HG03039 (cell line): ENCODE data around the gene ALDOC.
"Not testable (repeated sequence)": the region's sequence is repeated elsewhere in the genome, so short reads cannot be mapped to it uniquely, and the experiment has no call there.

Experiments
- ATAC-seq: cut with Tn5 transposase; IDR thresholded peaks from one replicate; pipeline ENCODE4 v1.9.1; 2021; ENCODE audit warnings: mild to moderate bottlenecking, moderate library complexity; ENCODE audit not compliant: unreplicated experiment

ALDOC gene

DNA sequence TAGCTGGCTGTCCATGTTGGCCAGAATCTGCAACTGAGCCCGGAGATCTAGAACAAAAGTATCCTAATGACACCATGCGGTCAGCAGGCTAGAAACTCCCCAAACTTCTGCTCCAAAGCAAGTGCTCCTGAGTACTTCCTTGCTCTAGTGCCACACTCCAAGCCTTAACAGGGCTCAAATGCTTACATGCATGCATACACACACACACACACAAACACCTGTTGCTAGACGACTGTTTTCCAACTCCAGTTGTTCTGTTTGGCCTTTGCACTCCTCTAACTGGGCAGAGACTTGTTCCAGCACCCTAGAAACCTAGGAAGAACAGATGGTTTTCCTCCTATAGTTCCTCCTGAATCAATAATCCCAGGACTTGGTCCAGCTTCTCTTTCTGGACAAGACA, 7.7 kb upstream of the ALDOC start:
- ATAC-seq = no peak

DNA sequence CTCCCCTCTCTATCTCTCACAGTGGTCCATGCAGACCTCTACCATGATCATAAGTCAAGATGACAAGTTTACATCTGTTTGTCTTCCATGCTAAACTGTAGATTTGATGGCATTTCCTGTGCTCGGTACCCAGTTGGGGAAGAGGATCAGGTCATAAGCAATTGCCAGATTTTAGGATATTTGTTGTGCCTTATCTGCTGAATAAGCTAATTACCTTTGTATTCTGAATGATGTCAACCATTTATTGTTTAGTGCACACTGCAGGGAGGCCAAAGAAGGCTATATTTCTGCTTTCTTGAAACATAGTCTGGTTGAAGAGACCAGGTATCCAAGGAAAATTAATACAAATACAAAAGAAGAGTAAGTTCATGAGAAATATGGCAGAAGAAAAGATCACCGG, 5.8 kb upstream of the ALDOC start:
- ATAC-seq = no peak

DNA sequence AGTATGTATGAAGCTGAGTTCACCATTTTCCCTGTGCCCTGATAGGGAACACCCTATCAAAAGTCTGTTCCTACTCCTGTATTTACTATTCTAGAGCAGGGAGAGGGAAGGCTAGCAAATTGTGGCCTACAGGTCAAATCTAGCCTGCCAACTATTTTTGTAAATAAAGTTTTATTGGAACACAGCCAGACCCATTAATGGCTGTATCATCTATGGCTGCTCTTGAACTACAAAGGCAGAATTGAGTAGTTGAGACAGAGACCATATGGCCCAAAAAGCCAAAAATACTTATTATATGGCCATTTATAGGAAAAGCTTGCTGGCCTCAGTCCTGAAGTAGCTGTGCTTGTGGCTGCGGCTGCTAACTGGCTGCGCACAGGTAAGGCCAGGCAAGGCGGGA, 4.3 kb upstream of the ALDOC start:
- no peak for ATAC-seq

DNA sequence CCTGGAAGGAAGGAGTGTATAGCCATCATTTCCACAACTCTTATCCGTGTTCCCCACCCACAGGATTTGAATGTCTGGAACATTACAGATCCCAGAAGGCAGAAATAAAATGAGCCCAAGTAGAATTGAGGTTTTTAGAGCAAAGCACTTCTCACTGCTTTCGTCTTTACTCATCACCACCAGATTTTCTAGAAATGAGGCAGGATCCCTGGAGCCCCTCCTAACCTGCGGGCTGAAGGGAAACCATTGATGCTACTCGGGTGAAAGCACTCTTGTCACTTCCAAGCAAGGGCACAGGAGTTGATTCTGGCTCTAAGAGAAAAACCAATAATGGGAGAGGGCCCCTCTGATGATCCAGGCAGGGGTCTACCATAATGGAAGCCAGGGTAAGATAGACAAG, 2.8 kb upstream of the ALDOC start:
- ATAC-seq = no peak

DNA sequence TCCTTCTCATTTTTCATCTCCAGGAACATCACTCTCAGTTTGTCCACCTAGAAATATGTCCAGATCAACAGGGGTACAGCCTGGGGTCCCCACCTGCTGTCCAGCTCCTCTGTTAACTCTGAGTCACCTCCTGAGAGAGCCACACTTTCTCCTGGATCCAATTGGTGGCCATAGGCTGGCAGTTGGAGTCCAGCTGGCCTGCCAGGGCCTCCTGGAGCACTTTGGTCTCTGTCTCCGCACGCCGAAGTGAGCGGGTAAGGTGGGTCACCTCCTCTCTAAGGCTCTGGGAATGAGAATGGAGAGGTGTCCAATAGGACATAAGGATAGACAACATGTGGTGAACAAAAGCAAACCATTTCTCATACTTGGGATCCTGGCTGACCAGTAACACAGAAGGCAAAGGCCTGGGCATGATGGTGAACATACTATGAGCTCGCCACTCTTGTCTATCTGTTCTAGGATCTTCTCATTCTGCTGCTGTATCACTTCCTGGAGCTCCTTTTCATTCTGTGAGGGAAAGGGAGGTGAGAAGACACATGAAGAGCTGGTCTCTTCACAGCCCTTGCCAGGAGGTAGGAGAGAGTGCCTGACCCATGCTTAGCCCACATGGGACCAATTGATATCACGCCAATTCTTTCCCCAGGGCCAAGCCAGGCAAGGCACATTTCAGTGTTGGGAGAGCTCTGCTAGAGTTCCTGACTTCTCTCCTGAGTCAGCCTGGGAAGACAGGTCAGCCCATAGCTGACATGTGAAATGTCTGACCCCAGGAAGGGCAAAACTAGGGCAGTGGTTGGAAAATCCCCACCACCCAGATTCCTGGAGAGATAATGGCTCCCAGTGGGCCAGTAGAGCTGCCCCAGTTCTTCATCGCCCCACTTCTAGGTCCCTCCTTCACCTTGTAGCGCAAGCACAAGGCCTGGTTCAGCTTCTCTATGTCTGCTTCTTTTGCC, 1.8 kb upstream of the ALDOC start:
- ATAC-seq = no peak

DNA sequence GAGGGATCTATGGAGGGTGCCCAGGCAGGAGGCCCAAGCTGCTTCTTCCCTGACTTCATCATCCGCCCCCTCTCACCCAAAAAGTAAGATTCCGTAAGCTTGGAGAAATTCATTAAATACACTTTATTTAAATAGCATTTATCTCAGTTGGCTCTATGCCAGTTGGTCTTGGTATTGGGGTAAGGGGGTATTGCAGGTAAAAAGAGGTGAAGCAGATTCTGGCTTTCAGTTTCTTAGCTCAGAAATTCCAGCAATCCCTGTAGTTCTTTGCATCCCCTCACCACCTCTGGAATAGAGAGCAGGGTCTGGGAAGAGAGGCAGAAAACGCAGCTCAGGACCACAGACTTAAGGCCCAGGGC, 750 bp upstream of the ALDOC start:
- ATAC-seq = no peak

DNA sequence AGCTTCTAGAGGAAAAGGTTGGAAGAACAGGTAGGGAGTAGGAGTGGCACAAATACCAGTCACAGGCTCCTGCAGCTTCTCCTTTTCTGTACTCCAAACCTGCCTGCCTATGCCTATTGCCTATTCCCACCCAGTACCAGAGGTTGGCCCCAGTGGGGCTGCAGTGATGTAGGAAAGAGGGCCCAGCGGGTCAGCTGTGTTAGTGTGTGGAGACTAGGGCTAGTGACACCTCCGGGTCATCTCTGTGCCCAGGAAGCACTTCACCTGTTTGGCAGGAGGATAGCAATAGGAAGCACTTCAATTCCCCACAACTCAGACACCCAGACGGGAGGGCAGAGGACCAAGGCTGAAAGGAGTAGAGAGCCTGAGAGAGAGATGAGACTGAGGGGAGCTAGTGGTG, 679 bp downstream of the ALDOC start:
- ATAC-seq = not testable (repeated sequence)

DNA sequence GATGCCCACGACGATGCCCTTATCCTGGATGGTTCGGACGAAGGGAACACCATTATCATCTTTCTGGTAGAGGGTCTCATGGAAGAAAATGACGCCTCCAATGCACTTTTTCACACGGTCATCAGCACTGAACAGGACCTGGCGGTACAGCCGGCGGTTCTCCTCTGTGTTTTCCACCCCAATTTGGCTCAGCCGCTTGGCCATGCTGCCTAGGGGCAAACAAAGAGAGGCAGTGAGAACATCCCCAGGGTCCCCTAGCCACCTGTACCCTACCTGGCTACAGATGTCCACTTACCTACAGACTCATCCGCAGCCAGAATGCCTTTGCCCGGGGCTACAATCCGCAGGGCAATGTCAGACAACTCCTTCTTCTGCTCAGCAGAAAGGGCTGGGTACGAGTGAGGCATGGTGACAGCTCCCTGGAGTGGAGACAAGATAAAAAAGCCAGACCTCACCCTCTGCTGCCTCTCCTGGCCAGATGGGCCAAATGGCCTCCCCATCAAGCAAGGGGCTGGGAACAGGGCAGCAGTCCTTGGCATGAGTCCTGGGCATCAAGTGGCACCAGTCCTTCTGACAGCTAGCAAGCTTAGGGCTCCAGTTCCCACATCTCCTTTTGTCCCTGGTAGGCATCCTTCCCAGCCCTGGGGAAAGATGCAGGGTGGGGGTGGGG, 1.4 kb downstream of the ALDOC start:
- ATAC-seq = no peak

DNA sequence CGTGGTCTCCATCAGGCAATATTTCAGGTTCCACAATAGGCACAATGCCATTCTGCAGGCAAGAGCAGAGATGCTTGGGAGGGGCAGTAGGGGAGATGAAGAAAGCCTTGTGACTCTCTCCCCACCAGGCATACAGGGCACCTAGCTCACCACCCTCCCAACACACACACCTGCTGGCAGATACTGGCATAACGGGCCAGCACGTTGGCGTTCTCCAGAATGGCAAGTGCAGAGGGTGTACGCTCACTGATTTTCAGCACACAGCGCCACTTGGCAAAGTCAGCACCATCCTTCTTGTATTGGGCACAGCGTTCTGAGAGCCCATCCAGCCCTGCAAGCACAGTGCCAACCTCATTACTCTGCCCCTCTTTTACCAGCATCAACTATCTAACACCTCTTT, 2.2 kb downstream of the ALDOC start:
- no peak for ATAC-seq

DNA sequence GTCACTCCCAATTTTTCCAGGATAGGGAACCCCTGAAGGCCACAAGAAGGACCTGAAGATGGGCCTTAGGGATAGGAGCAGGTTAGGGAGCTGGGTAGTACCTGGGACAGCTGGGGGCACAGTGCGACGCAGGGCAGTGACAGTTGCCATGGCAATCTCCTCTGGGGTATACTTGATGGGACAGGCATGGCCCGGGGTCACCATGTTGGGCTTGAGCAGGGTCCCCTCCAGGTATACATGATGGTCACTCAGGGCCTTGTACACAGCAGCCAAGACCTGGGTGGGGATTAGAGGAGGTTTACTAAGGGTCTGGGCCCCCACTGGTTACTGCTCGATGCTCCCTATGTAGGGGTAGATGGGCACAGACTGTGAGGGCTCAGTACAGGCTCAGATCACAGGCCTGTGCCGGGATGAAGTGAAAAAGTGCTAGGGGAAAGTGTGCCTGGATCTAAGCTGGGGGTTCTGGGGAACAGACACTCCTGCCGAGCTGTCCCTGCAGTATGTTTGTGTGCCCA, 2.7 kb downstream of the ALDOC start:
- ATAC-seq = no peak

DNA sequence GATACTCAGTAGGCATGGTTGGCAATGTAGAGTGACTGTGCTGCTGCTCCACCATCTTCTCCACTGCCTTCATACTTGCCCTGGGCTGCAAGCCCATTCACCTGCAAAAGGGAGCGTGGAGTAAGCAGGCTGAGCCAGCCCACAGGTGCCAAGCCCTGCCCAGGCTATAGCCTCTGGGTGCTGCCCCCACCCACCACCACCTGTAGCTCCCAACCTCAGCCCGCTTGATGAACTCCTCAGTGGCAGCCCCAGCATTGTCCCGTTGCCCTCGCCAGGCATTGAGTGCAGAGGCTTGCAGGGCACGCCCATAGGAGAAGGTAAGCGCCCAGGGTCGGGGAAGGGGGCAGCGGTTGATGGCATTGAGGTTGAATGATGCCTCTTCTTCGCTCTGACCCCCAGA, 3.2 kb downstream of the ALDOC start:
- no peak for ATAC-seq

DNA sequence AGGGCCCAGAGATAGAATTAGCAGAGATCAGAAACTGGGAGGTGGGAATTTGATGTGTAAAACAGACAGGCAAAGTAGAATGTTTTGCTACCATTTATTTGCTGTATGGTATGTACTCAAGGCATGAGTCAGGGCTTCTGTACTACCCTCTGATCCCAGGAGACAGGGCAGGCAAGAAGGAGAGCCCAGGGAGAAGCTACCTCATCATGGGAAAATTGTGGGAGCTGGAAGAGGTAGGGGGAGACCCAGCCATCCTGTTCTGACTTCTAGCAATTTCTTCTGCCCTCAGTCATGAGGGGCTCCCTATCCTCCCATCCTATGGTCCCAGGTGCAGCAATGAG, 3.7 kb downstream of the ALDOC start:
- ATAC-seq = no peak

DNA sequence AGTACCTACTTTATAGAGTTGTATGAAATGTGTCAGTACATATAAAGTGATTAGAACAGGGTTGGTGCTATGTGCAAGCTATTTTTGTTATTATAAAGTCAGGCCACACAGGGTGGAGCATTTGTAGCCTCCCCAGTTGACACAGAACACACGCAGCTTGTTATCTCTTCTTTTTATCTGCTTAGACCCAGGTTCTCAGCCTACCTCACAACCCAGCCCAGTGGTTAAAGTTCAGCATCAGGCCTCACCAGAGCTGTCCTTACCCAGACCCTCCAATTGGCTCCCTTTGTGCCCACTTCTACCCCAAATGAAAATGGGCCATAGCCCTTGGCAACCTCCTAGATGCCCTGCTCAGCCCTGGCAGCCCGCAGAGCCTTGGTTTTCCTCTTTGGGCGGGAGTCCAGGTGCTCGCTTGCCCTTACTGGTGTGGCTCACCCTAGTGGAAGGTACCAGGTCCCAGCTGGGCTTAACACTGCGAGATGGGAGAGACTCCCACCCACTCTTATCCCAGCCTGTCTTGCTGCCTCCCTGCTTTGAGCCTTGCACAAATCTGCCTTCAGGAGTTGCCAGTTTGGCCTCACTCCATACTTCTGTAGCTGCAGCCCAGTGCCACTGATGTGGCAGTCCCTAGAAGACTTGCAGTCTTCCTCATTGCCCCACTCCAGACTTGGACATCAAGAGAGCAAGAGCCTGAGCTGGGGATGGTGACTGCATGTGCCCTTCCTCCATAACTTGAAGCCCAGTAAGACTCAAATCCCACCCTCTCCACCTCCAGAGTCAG, 4.2 kb downstream of the ALDOC start:
- ATAC-seq = no peak

DNA sequence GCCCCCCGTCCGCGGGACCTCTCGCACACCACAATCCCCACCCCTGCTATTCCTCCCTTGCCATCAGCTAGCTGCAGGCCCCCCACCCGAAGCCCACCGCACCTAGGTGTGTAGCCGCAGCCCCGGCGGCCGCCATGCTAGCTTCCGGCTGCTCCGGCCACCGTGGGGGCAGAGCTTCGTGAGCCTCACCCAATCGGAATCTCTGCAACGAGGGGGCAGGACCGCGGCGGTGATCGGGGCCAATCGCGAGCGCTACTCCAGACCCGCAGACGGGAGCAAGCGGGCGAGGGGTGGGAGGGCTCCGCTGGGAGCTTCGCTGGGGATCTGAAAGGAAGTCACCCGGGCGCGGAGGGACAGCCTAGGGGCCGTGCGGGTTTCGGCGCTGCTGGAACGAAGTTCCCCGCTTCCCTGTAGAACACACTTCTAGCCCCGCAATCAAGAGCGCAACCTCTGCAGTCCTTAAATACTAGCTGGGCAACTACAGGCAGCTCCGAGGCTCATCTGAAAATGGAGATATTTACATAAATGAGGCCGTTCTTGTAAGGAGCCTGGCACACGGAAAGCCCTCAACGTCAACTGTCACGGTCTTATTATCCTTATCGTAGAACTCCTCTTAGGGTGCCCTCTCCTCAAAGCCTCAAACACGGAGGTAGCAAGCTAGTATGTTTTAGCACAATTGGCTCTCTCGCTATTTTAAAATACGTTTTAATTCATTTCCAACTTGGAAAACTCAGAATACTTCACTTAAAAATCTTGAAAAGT, 5.2 kb downstream of the ALDOC start, which contains the start of gene PIGS:
Gene PIGS (minus strand): TSS at position 164 of the 762 bp plus-strand sequence. CDS start 28 bp downstream, at position 136.
- ATAC-seq = peak; percentile 81

DNA sequence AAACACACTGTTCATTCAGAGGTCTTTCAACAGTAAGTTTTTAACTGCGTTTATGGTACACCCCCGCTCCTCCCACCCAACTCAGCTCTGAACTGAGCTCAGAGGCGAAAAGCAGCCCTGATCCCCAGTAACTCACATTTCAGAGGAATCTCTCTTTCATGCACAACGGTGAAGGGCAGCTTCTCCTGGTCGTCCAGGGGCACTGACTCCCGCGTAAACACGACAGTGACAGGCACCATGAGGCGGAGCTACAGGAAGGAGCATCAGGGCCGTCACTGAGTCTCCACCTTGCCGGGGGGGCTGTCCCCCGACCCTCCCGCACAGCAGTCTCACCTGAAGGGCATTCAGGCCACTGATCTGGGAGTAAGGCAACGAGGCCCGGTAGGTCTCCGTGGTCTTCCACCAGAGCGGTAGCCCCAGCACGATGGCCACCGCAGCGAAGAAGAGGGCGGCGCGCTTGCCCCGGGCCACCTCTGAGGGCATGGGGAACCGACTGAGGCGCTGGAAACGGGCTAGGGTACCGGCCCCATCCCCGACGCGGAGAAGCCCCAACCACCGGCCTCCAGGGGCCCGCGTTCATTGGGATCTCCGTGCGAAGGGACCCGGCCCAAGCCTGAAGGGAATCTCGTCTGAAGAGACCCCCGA, 5.9 kb downstream of the ALDOC start:
- ATAC-seq = peak; percentile 21

DNA sequence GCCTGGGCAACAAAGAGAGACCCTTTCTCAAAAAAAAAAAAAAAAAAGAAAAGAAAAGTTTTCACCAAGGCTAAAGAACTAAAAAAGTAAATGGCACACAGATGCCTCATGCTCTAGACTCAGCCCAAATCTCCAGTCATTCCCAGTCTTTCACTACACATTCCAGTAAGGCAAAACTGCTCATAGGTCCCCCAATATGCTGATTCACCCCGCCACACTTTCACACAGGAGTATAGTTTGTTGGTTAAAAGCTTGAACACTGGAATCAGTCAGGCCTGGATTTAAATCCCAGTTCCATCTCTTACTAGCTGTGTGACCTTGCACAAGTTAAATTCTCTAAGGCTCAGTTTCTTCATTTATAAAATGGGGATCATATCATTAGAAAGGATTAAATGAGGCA, 7.2 kb downstream of the ALDOC start:
- ATAC-seq = no peak

DNA sequence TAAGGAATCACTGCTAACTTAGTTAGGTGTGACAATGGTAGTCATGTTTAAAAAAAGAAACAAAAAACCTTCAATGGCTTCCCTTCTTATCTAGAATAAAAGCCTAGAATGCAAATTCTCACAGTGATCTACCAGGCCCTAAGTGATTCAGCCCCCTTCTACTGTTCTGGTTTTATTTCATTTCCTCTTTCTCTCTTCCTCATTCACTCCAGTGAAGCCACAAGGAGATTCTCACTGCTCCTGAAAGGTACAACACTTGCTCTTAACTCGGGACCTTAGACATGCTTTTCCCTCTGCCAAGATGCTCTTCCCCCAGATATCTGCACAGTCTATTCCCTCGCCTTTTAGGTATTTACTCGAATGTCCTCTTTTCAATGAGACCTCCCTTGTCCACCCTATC, 9.1 kb downstream of the ALDOC start:
- no peak for ATAC-seq

DNA sequence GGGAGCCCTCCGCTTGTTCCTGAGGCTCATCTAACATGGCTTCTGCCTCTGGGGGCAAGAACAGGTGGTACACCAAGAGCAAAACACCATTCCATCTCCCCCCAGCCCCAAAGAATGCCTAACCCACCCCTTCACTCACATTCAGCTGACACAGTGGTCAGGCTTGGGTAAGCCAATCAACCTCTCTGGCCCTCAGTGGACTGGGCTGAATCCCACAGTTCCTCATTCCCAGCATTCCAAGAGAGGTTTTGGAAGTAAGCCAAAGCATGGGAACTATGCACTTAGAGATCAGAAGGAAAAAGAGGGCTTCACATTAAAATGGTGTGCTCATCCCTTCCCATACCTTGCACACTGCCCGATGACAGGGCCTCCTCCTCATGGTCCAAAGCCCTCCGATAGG, 13.2 kb downstream of the ALDOC start:
- no peak for ATAC-seq

DNA sequence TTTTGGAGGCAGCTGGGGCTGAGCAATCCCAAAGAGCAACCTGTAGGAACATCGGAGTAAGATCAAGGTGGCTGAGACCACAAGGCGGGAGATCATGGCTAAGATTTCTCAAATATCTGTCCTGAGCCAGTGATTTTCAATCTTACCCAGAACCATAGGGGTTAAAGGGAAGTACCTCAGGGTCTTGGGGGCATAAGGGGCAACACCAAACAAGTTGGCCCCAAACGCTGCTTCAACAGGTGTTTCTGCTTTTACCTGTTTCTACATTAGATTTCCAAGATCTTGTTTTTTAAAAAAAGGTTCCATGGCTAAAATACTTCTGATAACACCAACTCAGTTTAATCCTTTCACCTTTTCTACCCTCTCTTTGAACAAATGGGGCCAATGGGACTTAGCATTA, 21.7 kb downstream of the ALDOC start:
- no peak for ATAC-seq

DNA sequence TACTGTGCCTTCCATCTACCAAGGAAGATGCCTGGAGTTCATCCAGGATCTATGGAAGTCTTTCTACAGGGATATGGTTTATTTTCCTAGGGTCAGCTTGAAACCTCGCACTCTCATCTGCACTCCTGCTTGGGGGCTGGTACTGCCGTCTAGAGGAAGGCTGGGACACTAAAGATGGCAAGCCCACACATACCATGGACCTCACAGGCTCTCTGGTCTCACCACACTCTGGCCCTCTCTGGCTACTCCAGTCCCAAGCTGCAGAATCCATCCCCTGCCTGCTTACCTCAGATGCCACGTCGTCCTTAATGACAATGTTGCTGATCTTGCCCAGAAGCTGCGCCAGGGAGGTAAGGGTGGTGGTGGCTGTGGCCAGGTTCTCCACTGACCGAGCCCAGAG, 22.1 kb downstream of the ALDOC start:
- no peak for ATAC-seq
